HG02678 (cell line): ENCODE measurements around the gene BTRC.
A peak's percentile ranks its signal among the peaks of the same experiment; 100 is the strongest.
"Not testable (repeated sequence)": the region's sequence is repeated elsewhere in the genome, so short reads cannot be mapped to it uniquely, and the experiment has no call there.

ENCODE experiments used
- ATAC-seq: cut with Tn5 transposase; IDR thresholded peaks from one replicate; pipeline ENCODE4 v1.9.1; 2021; ENCODE audit warnings: mild to moderate bottlenecking, moderate library complexity; ENCODE audit not compliant: unreplicated experiment

The BTRC gene

DNA sequence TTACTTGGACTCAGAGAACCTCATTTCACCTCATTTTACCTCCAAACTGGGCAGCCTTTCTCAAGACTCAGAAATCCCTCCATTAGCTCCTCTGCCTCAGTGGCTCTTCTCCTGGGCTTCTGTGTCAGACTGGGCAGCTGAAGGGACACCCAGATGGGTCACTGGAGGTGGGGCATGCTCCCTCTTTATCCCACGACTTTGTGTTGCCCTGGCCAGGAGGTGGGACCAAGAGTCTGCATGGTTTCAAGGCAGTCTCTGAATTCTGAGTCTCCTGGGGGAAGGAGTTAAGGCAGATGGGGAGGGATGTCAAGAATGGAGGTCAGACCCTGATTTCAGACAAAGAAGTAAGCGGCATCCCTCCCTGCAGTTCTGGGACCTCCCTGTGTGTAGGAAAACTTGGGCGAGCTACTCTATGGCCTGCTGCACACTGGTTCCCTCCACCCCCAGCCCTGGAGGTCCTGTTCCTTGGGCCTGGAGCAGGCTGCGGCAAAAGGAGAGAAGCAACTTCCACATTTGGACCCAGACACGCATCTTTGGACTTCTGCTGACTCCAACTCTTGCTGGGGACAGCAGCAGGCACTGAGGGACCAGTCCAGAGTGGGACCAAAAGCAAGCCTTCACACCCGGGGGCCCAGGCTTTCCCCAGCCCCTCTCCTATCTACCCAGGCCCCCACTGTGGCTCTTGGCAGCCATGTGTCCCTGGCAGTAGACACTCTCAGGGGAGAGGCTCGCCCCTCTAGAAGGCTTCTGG lies 223.3 kb downstream of the BTRC start:
- no peak for ATAC-seq

DNA sequence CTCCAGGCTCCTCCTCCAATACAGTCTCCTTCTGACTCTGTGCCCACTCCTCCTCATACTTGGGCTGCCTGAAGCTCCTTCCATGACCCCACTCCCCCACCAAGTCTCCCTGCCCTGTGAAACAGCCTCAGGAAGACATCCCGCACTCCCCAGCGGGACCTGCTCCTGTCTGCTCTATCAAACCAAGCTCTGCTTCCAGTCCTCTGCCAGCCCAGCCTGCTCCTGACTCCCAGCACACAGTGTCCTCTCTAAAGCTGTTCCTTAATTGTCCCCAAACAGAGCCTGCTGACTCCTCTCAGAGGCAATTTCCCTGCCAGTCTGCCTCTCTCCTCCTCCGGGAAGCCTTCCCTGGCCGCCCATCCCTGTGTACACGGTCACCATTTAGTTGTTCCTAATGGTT lies 224.2 kb downstream of the BTRC start:
- no peak for ATAC-seq

DNA sequence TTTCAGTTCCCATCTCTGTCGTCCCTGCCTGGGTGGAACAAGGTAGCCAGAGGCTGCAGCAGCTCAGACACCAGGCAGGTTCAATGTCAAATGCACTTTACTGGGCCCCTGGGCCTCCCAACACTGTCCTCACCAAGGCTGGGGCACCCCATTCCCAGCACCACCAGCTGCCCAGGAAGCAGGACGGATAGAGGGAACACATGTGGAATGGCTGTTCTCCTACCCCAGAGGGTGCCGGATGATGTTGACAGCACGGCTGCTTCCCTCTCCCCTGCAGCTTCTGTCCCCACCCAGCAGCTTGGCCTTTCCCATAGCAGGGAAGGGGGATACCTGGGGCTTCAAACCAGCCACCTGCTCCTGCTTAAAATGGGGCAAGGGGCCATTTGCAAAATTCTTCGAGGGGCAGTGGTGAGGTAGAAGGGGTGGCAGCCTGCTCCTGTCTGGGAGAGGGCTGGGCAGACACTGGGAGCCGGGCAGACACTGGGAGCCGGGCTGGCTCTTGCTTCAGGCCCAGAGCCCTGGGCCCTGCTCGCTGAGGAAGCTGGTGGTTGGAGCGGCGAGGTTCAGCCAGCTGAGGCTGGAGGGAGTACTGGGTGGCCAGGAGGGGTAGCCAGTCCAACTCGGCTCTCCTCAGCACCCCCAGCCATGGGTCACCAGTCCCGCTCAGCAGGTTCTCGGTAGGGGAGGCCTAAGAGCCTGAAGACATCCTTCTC lies 225.0 kb downstream of the BTRC start:
- ATAC-seq: no peak

GRCh38 chr10:101579516-101579870 lies 225.5 kb downstream of the BTRC start:
- no peak for ATAC-seq

DNA sequence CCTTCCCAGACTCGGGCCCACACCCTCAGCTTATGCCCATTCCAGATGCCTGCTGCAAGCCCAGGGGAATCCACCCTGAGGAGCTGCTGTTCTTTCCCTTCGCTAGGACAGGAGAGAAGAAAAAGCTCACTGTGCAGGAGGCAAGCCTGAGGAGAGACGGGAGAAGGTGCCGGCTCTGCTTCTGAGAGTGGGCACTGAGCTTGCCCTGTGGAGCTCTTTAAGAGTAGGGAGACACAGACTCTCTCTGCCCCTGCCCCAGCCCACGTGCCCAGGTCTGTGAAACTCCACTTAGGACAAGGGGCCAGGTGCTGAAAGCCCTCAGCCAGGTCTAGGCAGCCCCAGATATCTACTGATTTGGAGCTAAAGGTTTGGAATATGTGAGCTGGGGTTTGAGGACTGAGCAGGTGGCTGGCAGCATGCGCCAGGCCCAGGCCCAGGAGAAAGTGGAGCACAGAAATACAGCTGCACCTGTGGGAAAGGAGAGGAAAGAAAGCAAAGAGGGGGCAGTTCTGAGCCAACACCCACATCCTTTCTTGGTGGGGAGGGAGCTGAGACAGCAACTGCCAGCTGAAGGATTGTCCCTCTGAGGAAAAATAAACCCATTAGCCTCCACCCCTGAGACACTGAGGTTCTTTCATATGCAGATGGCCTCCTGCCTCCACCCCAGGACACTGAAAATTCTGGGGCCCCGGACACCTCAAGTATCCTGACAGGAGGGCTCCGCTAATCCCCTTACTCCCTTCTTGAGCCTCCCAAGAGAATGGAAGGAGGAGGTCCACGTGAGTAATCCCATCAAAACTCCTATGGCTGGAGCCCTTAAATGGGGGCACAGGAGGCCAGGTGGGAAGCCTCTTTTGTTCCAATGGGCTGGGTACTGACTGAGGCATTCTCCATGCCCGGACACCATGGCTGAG lies 226.8 kb downstream of the BTRC start:
- ATAC-seq: no peak

DNA sequence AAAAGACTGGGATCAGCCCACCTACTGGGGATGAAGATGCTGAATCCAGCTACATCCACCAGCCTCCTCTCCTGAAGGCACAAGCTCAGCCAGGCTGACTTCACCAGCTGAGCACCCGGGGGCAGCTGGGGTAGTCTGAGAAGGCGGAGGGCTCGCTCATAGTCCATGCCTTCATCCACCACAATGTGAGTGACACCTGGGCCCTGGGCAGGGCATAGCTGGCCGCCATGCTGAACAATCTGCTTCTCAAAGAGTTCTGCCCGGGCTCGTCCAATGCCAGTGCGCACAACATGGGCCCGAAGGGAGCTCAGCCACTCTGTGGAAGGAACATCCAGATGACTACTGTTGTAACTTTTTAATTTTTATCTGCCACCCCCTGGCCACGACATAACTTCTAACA lies 231.9 kb downstream of the BTRC start:
- no peak for ATAC-seq

DNA sequence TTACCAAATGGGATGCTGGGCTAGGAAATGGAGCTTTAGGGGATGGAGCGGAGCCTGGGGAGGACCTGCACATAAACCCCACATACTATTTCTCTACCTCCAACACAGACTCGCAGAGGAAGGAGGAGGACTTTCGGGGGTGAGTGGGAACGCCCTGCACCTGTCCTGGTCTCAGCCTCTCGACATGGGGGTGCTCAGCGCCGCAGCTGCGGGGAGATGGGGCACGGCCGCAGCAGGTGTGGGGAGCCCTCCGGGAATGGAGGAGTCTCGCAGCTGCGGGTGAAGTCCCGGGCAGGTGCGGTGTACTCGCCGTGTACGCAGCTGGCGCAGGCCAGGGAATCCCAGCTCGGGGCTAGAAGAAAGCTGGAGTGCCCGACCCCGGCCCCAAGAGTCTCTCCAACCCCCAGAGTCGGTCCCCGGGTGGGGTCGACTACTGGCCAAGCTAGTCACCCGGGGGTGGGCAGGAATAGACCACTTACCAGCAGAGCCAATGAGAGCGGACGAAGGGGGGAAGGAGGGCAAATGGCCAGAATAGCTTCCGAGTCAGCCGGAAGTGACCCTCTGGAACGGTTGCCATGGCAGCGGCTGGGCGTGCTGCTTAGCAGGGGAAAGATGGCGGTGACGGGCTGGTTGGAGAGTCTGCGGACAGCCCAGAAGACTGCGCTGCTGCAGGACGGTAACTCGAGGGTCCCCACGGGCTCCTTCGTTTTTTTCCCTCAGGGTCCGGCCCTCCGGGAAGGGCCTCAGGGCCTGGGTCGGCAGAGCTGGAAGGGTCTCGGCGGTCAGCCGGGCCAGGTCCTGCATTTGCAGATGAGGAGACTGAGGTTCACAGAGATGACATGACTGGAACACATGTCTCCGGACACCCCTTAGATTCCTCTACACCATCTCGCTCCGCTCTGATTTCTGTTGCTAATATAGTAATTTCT lies 234.0 kb downstream of the BTRC start, which contains the start of the genes DPCD and POLL:
TSS of gene DPCD (plus strand) at position 597 of the 929 bp plus-strand sequence. CDS start at position 613, 16 bp downstream.
TSS of gene POLL (minus strand) at position 533 of the 929 bp plus-strand sequence. CDS start 897 bp downstream, outside the sequence.
- ATAC-seq: peak; percentile 97

GRCh38 chr10:101588879-101589278 lies 234.9 kb downstream of the BTRC start:
- no peak for ATAC-seq

GRCh38 chr10:101593331-101593730 lies 239.4 kb downstream of the BTRC start:
- not testable (repeated sequence) for ATAC-seq

DNA sequence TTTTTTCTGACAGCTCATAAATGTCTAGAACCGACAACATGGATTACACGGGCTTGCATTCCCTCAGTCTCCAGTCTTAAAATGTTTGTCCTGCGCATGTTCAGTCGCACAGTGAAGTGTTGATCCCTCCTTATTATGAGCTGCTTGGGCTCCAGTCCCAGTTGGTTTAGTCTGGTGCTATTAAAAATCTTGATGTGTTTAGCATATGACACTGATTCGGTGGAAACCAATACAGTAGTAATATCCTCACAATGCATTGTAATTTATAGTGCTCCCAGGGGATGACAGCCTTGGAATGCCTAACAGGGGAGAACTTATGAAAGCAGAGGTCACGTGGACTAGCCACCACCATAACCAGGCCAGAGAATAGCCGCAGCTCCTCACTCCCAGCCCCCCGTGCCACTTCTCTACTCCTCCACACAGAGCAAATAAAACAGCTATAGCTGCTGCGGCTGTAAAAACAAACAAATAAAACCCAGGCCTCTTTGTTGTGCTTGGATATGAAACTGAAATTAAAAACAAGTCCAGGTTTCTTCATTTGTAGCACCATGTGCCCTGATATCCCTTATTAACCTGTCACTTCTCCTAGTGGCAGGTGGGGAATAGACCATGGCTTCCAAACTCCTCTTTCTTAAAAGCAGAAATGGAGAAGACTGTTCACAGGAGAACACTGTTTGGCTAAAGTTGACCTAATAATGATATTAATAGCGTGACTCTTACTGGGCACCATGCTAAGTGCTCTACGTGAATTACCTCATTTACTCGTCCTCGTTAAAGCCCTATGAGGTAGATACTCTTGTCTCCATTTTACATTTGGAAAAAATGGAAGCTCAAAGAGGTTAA lies 241.8 kb downstream of the BTRC start:
- ATAC-seq: no peak

GRCh38 chr10:101597091-101597900 lies 243.3 kb downstream of the BTRC start:
- no peak for ATAC-seq

DNA sequence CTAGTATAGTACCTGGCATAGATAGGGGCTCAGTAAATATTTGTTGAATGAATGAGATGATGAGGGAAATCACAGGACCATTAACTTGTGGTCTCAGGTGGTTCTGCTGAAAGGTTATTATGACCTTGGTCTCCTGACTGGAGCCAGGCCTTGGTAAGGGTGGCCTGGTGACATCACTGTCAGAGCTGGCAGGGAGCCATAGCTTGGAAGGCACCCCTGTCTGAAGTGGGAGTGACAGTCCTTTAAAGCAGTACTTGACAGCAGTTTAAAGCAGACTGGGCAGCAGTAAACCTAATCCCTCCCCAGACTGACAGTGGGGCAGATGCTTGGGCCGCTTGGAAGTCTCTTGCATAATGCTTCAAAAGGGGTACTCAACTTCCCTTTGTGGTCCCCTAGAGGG lies 247.6 kb downstream of the BTRC start:
- no peak for ATAC-seq

- peak; percentile 69 for ATAC-seq
These were observed 248.9 kb downstream of the BTRC start for GRCh38 chr10:101602761-101603398.
